Measurements from ENCODE around the gene RALA. TPM values are rescaled to one million over a fixed set of nuclear protein-coding genes. Genes with fewer than 3 reads are reported as not detected.

RALA gene
- total RNA-seq, 2 experiments from 2014 or later, result 24.5 to 27.5 TPM

DNA sequence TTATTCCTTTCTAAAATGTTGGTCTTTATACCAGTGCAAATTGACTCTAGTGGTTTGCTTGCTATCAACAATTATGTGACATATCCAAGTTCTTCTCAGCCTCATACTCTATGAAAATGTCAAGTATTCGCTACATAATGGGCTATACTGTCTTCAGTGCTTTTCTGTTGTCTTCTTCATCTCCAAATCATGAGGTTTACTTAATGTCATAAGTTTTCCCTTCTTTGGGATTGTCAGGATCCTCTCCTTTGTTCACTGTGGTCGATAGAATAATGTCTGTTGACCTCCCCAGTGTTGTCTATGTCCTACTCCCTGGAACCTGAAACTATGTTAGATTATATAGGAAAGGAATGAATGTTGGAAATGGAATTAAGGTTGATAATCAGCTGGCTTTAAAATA is 16.4 kb upstream of the RALA start:
- POLR2A ChIA-PET, result interaction anchor here (1.1 kb wide), 1 partner anchor 26 kb away, joined by 3 read pairs; no protein-coding TSS in a partner anchor

DNA sequence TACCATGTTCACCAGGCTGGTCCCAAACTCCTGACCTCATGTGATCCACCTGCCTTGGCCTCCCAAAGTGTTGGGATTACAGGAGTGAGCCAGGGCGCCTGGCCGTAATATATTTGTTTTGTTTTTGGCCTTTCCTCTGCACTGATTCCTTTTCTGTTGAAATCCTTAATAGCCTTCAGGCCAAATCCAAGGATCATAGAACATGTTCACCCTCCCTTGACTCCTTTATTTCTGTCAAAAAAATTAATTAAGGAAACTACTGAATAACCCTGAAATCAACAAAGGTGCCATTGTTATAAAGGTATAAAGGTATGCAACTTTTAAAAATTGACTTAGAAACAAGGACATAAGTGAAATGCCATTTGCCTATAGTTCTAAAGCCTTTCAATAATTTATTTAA is 15.5 kb upstream of the RALA start:
- Histone ChIP-seq H3K27me3 (ENCODE audit: control insufficient read depth in 1 of 2, insufficient read depth in 2 of 2, low read length in 2 of 2) (peaks cover 0 to 5% of the 10 kb centered on the region in 2 experiments), H3K4me1 (ENCODE audit: insufficient read depth, low read length) (peaks cover 13% of the 10 kb centered on the region), H3K9me3 (ENCODE audit: control insufficient read depth in 1 of 2, insufficient read depth in 1 of 2, low read length in 2 of 2) (no peaks in the 10 kb centered on the region), H3K27ac (ENCODE audit: low read depth in 1 of 2, low read length in 2 of 2) (no peak overlapping the region), H3K4me3 (ENCODE audit: low read length) (no peak overlapping the region), H3K36me3 (ENCODE audit: insufficient read depth, low read length) (no peaks in the 10 kb centered on the region)
- DNase-seq, result no peak
- ATAC-seq (ENCODE audit: poor library complexity), result no peak
- peaks cover 17% of the 10 kb centered on the region for H3K27me3 Mint-ChIP-seq
- H3K27ac Mint-ChIP-seq, result no peak overlapping the region
- ChIA-PET CTCF (no interaction called here), POLR2A (interaction anchor here (1.0 kb wide), 1 partner anchor 15 kb away, joined by 5 read pairs; the partner anchor contains the start of gene RALA)
- intact Hi-C loops (cut with DNase I, micrococcal nuclease), result no loop called here
- H3K9me3 Mint-ChIP-seq, result no peaks in the 10 kb centered on the region
- H3K4me1 Mint-ChIP-seq (ENCODE audit: low read depth), result peaks cover 65% of the 10 kb centered on the region
- H3K36me3 Mint-ChIP-seq (ENCODE audit: low read depth), result no peaks in the 10 kb centered on the region
- TF ChIP-seq, protein P1, sequence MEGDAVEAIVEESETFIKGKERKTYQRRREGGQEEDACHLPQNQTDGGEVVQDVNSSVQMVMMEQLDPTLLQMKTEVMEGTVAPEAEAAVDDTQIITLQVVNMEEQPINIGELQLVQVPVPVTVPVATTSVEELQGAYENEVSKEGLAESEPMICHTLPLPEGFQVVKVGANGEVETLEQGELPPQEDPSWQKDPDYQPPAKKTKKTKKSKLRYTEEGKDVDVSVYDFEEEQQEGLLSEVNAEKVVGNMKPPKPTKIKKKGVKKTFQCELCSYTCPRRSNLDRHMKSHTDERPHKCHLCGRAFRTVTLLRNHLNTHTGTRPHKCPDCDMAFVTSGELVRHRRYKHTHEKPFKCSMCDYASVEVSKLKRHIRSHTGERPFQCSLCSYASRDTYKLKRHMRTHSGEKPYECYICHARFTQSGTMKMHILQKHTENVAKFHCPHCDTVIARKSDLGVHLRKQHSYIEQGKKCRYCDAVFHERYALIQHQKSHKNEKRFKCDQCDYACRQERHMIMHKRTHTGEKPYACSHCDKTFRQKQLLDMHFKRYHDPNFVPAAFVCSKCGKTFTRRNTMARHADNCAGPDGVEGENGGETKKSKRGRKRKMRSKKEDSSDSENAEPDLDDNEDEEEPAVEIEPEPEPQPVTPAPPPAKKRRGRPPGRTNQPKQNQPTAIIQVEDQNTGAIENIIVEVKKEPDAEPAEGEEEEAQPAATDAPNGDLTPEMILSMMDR (IDR thresholded peaks at IDR 0.05), result no peak
- no peak overlapping the region for H3K4me3 Mint-ChIP-seq

More for the DNA sequence above, 16.4 kb upstream of the RALA start:
- no peaks in the 10 kb centered on the region for H3K36me3 Mint-ChIP-seq (ENCODE audit: low read depth)
- CTCF ChIA-PET, result no interaction called here
- no peaks in the 10 kb centered on the region for H3K9me3 Mint-ChIP-seq
- TF ChIP-seq, protein P1 (IDR thresholded peaks at IDR 0.05), result no peak
- intact Hi-C loops (cut with DNase I, micrococcal nuclease), result no loop called here
- no peak overlapping the region for H3K27ac Mint-ChIP-seq
- H3K4me3 Mint-ChIP-seq, result no peak overlapping the region
- DNase-seq, result no peak
- Histone ChIP-seq H3K9me3 (ENCODE audit: control insufficient read depth in 1 of 2, insufficient read depth in 1 of 2, low read length in 2 of 2) (no peaks in the 10 kb centered on the region), H3K27ac (ENCODE audit: low read depth in 1 of 2, low read length in 2 of 2) (no peak overlapping the region), H3K27me3 (ENCODE audit: control insufficient read depth in 1 of 2, insufficient read depth in 2 of 2, low read length in 2 of 2) (peaks cover 0 to 5% of the 10 kb centered on the region in 2 experiments), H3K36me3 (ENCODE audit: insufficient read depth, low read length) (no peaks in the 10 kb centered on the region), H3K4me1 (ENCODE audit: insufficient read depth, low read length) (peaks cover 13% of the 10 kb centered on the region), H3K4me3 (ENCODE audit: low read length) (no peak overlapping the region)
- peaks cover 17% of the 10 kb centered on the region for H3K27me3 Mint-ChIP-seq
- H3K4me1 Mint-ChIP-seq (ENCODE audit: low read depth), result peaks cover 65% of the 10 kb centered on the region
- ATAC-seq (ENCODE audit: poor library complexity), result no peak

DNA sequence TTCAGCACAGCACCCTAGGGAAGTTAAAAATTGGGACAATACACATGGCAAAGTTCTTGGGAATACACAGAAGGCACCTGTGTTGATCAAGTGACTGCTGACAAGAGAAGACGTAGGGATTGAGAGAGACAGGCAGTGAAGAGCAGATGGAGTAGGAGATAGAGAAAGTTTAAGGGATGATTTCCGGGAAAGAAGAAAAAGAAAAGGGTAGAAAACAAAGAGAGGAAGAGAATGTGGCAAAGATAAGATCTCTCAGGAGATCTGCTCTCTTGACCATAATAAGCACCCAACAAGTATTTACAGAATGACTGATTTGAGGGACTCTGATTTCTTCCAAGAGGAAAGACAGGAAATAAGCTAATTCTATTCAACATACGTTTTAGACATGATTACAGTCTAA is 15.1 kb upstream of the RALA start:
- DNase-seq (no peak), ATAC-seq (ENCODE audit: poor library complexity) (no peak)
- Histone ChIP-seq H3K9me3 (ENCODE audit: control insufficient read depth in 1 of 2, insufficient read depth in 1 of 2, low read length in 2 of 2) (no peaks in the 10 kb centered on the region), H3K4me1 (ENCODE audit: insufficient read depth, low read length) (peaks cover 13% of the 10 kb centered on the region), H3K27ac (ENCODE audit: low read depth in 1 of 2, low read length in 2 of 2) (no peak overlapping the region), H3K27me3 (ENCODE audit: control insufficient read depth in 1 of 2, insufficient read depth in 2 of 2, low read length in 2 of 2) (peaks cover 0 to 8% of the 10 kb centered on the region in 2 experiments), H3K4me3 (ENCODE audit: low read length) (no peak overlapping the region), H3K36me3 (ENCODE audit: insufficient read depth, low read length) (no peaks in the 10 kb centered on the region)
- Mint-ChIP-seq H3K36me3 (ENCODE audit: low read depth) (no peaks in the 10 kb centered on the region), H3K4me3 (no peak overlapping the region), H3K27me3 (peaks cover 17% of the 10 kb centered on the region), H3K4me1 (ENCODE audit: low read depth) (peaks cover 65% of the 10 kb centered on the region), H3K9me3 (no peaks in the 10 kb centered on the region), H3K27ac (no peak overlapping the region)
- TF ChIP-seq, protein P1 (IDR thresholded peaks at IDR 0.05), result no peak
- ChIA-PET CTCF (interaction anchor here (1.0 to 2.4 kb wide), 3 partner anchors 11 to 134 kb away, joined by 3 to 8 read pairs (median 3); no protein-coding TSS in a partner anchor), POLR2A (interaction anchor here (1.0 to 1.7 kb wide), 5 partner anchors 9 to 125 kb away, joined by 3 to 5 read pairs (median 3); partner anchors contain the start of gene RALA)
- intact Hi-C loops (cut with DNase I, micrococcal nuclease), result no loop called here
